Measurements from ENCODE around the gene SP140.

DNA sequence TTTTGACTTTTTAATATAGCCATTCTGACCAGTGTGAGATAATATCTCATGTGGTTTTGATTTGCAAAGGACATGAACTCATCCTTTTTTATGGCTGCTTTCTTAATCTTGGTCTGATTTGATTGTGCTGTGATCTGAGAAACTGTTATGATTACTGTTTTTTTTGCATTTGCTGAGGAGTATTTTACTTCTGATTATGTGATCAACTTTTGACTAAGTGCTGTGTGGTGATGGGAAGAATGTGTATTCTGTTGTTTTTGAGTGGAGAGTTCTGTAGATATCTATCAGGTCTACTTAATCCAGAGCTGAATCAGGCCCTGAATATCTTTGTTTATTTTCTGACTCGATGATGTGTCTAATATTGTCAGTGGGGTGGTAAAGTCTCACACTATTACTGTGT lies 118.2 kb downstream of the SP140 start:
- TF ChIP-seq, protein P1, sequence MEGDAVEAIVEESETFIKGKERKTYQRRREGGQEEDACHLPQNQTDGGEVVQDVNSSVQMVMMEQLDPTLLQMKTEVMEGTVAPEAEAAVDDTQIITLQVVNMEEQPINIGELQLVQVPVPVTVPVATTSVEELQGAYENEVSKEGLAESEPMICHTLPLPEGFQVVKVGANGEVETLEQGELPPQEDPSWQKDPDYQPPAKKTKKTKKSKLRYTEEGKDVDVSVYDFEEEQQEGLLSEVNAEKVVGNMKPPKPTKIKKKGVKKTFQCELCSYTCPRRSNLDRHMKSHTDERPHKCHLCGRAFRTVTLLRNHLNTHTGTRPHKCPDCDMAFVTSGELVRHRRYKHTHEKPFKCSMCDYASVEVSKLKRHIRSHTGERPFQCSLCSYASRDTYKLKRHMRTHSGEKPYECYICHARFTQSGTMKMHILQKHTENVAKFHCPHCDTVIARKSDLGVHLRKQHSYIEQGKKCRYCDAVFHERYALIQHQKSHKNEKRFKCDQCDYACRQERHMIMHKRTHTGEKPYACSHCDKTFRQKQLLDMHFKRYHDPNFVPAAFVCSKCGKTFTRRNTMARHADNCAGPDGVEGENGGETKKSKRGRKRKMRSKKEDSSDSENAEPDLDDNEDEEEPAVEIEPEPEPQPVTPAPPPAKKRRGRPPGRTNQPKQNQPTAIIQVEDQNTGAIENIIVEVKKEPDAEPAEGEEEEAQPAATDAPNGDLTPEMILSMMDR (IDR thresholded peaks at IDR 0.05; ENCODE audit: low read length): no peak
- TF ChIP-seq EZH2 (optimal IDR thresholded peaks at IDR 0.05; ENCODE audit: low read depth, low read length) (no peak), EZH2phosphoT487 (IDR thresholded peaks at IDR 0.05; ENCODE audit: low read length) (no peak)
